ENCODE data around the gene PTBP1.

PTBP1 gene

DNA sequence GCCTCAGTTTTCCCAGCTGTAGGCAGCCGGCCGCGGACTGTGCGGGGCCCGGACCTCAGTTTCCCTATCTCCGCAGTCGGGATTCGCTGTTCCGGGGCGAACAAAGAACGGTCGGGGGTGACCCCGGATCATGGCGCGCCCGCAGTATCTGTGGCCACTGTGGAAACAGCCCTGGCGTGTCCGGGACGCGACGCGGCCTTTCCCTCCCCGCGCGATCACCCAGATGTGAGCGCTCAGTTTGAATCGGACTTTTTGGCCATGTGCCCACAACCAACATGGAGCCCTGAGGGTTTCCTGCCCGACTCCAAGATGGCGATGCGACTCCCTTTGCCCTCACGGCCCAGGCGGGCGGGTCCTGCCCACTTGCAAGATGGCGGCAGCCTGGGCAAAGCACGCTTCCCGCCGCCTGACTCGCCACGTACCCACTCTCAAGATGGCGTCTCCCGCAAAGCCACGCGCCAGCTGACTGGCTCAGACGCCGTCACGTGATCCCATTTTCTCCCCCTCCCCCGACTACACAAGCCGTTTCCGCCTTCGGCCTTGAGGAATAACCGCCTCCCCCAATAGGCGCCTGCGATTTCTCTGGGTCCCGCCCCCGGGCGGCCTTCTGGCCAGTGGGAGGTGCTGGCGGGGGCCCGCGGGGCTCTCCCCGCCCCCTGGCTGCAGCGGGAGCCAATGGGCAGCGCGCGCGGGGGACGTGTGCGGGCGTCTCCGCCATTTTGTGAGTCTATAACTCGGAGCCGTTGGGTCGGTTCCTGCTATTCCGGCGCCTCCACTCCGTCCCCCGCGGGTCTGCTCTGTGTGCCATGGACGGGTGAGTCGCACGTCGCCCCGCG is at the start of gene PTBP1:
Gene PTBP1, plus strand, starts transcription at position 761 of the 836 bp plus-strand sequence. Its CDS starts 46 bp downstream, at position 807.
- peak; percentile 99 for DNase-seq

DNA sequence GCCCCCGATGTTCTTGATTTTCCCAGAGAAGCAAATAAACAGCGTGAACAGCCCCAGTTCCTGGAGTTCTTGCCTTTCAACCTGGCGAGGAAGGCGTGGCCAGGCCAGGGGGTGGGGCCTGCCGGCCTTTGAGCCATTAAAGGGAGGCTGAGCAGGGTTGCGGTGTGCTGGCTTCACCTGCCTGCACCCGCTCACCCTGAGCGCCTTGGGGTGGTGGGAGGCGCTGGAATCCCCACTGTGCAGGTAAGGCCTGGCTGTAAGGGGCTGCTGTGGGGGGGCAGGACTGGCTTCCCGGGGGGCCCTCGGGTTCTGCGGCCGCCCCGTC is 49.0 kb upstream of the PTBP1 start:
- DNase-seq = no peak

DNA sequence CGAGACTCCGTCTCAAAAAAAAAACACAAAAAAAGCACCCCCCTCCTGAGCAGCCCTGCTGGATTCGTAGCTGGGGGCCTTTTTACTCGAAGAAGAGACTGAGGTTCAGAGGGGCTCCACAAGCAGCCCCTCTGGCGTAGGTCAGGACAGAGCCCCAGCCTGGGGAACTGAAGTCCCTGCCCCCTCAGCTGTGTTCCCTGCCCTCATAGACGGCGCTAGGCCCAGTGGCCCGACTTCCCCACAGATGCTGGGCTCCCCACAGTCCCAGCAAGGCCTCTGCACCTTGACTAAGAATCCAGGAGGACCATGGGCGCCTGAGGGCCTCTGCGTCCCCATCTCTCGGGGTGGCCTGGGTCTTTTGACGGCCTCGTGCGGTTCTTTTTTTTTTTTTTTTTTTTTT is 47.4 kb upstream of the PTBP1 start:
- no peak for DNase-seq

DNA sequence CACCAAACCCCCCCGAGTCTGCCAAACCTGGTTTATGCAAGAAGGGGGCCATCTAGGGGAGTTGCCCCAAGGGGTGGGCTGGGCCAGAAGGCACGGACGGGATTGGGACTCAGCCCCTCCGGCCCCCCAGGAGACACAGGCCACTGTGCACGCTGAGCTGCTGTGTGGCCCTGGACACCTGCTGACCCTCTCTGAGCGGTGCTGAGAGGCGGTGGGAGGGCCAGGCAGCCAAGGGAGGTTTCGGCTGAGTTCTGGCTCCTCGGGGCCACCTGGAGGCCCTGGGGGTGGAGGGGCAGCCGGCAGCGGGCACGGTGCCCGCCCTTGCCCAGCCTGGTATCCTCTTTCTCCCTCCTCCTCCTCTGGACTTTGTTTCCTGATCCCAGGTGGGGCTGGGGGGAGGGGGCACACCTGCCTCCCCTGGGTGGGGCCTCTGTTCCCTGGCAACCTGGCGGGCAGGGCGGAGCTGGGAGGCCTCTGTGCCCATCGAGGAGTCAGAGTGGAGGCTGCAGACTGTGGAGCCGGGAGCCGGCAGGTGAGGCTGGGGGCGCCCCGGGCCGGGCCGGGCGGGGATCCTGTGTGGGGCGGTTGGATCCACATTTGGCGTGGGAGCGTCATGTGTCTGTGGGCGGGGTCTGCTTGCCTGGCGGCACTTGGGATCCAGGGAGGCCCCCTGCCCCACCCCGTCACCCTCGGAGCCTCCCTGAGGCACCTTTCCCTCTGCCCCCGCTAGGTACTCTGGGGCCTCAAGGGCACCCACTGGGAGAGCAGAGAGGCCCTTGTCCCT is 46.4 kb upstream of the PTBP1 start, which contains the start of gene MISP:
Gene MISP, plus strand, starts transcription at position 473 of the 784 bp plus-strand sequence. CDS start 5,835 bp downstream, outside the sequence.
- DNase-seq = peak; percentile 63

DNA sequence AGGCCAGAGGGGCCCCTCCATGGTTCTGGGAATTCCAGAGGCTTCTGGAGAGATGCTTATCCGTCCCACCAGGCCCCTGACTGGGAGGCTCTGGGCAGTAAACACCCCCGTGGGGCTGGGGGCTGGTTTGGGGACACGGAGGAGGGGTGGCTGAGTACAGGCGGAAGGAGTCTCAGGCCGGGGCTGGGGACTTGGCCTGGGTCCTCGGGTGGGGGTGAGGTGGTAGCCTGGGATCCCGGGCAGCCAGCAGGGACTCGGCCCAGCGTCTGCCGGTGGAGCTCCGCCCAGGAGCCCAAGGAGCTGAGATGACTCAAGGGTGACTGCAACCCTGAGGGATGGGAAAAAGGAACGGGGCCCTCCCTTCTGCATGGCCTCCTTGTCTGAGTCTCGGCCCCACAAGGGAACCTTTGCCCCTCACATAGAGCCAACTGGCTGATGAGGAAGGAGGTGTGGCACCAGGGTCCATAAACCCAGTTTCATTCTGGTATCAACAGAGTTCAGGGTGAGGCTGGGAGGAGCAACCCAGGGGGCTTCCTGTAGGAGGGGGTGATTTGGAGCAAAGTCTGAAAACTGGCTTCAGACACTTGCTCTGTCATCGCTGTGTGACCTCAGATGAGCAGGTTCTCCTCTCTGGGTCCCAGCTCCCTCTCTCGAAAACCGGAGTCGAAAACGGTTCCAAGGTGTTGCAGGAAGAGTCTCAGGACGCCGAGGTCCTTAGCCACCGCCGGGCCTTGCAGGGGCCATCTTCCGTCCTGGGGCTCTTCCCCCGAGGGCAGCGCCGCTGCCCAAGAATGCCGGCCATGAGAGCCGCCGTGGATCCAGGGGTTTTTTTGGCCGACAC is 45.5 kb upstream of the PTBP1 start:
- no peak for DNase-seq

DNA sequence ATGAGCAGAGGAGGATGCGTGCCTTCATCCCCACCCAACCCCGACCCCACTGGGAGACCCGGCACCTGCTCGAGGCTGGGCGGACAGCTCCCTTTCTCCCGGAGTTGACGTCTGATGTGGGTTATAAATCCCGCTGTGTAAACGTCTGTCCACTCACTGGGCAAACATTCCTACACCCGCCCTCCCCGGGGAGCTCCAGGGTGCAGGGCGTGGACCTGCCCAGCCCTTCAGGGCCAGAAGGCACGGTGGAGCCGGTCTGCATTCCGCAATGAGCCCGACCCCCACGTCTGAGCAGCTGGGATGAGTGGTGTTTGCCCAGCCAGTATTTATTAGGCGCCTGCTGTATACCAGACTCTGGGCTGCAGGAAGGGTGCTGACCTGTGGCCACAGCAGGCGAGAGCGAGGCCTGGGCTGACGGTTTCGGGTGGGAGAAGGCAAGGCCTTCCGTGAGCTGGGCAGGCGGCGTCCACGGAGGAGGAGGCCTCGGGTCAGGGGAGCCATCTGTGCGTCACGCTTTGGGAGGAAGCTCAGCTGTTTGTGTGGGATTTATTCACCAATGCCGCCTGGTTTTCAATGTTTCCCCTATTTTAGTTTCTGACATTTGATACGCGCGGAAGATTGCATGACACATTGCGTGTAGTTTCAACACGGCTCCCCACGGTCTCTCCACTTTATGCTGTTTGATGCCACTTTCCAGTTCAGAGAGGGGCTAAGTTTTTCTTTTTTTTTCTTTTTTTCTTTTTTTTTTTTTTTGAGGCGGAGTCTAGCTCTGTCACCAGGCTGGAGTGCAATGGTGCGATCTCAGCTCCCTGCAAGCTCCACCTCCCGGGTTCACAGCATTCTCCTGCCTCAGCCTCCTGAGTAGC is 44.4 kb upstream of the PTBP1 start:
- DNase-seq = peak; percentile 67

DNA sequence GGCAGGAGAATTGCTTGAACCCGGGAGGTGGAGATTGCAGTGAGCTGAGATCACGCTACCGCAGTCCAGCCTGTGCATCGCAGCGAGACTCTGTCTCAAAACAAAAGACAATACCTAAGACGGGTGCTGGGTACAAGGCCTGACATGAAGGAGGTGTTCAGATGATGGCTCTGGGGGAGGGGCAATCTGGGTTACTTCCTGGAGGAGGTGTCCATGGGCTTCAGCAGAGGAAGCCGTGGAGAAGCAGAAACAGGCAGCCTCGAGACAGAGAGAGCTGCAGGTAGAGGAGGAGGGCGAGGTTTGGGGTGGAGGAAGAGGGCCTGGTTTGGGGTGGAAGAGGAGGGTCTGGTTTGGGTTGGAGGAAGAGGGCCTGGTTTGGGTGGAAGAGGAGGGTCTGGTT is 42.7 kb upstream of the PTBP1 start:
- DNase-seq = no peak

DNA sequence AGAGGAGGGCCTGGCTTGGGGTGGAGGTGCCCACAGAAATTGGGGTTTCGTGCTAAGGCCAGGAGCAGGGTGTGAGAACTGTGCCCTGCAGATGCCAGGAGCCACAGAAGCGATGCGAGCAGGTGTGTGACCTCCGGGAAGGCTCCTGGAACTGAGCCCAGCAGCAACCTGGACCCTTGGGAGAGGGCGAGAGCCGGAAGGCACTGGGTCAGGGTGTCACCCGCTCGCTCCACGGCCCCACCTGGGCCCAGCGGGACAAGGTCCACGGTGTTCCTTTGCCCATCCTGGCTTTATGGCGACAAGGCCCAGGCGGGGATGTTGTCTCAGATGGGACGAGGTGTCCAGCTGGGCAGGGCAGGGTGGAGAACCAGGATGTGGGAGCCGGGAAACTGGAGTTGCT is 42.2 kb upstream of the PTBP1 start:
- DNase-seq = no peak

DNA sequence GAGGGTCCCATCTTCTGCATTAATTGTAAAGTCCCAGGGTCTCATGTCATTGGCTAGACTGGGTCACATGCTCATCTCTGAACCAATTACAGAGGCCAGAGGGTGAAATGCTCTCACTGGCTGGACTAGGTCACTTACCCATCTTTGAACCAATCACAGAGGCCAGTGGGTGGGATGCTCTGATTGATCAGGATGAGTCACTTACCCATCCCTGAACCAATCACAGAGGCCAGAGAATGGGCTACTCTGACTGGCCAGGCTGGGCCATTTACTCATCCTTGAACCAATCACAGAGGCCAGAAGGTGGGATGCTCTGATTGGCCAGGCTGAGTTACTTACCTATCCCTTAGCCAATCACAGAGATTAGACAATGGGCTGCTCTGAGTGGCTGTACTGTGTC is 41.0 kb upstream of the PTBP1 start:
- no peak for DNase-seq

DNA sequence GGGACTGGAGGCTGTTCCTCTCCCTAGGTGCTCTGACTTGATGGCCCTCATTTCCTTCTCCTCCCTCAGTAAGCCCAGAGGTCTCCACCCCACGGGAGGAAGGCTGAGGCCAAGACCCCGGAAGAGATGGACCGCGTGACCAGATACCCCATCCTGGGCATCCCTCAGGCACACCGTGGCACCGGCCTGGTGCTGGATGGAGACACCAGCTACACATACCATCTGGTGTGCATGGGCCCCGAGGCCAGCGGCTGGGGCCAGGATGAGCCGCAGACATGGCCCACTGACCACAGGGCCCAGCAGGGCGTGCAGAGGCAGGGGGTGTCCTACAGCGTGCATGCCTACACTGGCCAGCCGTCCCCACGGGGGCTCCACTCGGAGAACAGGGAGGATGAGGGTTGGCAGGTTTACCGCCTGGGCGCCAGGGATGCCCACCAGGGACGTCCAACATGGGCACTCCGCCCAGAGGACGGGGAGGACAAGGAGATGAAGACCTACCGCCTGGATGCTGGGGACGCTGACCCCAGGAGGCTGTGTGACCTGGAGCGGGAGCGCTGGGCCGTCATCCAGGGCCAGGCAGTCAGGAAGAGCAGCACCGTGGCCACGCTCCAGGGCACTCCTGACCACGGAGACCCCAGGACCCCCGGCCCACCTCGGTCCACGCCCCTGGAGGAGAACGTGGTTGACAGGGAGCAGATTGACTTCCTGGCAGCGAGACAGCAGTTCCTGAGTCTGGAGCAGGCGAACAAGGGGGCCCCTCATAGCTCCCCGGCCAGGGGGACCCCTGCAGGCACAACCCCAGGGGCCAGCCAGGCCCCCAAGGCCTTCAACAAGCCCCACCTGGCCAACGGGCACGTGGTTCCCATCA is 40.2 kb upstream of the PTBP1 start:
- no peak for DNase-seq

DNA sequence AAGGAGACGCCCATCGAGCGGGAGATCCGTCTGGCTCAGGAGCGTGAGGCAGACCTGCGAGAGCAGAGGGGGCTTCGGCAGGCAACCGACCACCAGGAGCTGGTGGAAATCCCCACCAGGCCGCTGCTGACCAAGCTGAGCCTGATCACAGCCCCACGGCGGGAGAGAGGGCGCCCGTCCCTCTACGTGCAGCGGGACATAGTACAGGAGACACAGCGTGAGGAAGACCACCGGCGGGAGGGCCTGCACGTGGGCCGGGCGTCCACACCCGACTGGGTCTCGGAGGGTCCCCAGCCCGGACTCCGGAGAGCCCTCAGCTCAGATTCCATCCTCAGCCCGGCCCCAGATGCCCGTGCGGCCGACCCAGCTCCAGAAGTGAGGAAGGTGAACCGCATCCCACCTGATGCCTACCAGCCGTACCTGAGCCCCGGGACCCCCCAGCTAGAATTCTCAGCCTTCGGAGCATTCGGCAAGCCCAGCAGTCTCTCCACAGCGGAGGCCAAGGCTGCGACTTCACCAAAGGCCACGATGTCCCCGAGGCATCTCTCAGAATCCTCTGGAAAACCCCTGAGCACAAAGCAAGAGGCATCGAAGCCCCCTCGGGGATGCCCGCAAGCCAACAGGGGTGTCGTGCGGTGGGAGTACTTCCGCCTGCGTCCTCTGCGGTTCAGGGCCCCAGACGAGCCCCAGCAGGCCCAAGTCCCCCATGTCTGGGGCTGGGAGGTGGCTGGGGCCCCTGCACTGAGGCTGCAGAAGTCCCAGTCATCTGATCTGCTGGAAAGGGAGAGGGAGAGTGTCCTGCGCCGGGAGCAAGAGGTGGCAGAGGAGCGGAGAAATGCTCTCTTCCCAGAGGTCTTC is 39.2 kb upstream of the PTBP1 start:
- no peak for DNase-seq

DNA sequence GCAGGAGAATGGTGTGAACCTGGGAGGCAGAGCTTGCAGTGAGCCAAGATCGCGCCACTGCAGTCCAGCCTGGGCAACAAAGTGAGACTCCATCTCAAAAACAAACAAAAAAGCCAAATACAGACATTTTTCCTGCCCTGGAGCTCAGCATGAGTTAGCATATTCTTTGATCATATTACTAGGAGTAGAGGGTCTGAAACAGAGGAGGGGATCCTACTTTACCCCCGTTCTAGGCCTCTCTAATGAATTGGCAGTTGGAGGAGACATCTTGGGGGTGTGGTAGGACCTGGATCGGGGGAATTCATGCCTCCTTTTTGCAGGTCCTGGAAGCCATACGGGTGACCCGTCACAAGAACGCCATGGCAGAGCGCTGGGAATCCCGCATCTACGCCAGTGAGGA is 34.1 kb upstream of the PTBP1 start:
- no peak for DNase-seq

DNA sequence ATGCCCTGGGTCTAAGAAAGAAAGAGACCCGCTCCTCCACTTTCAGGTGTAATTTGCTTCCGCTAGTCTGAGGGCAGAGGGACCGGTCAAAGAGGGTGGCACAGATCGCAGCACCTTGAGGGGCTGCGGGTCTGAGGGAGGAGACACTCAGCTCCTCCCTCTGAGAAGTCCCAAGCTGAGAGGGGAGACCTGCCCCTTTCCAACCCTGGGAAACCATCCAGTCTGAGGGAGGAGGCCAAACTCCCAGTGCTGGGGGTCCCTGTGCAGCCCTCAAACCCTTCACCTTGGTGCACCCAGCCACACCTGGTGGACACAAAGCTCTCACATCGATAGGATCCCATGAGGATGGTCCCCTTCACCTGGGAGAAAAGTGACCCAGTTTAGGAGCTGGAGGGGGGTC is 33.4 kb upstream of the PTBP1 start:
- no peak for DNase-seq

DNA sequence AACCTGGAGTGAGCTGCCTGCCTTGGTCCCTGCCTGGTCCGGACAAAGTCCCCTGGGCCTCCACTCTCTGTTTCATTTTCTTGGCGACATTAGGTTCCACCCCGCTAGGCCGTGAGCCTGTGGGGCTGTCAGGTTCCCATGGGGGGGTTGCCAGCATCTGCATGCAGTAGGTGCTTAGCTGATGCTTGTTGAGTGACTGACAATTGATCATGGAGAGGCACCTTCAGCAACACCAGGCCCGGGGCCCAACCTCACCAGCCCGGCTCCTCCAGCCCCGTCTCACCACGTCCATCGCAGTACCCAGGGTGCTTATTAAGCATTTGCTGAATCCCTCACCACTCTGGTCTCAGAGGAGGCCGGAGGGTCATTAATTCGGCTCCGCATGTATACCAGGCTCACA is 33.0 kb upstream of the PTBP1 start:
- no peak for DNase-seq

DNA sequence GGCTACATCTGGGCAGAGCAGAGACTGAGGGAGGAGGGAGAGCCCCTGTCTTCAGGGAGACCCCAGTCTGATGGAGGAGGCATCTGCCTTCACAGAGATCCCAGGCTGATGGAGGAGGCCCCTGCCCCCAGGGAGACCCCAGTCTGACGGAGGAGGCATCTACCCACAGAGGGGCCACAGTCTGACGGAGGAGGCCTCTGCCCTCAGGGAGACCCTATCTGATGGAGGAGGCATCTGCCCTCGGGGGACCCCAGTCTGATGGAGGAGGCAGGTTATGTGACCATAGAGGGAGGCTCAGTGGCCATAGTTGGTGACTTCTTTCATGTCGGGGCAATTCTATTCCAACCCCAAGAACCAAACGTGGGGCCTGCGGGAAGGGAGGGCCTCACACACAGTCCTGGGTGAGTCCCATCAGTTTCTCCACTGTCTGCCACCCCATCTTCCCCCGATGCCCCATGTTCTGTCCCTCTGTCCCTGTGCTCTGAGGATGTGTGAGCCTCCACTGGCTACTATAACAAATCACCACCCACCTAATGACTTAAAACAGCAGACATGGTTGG is 32.0 kb upstream of the PTBP1 start:
- no peak for DNase-seq

DNA sequence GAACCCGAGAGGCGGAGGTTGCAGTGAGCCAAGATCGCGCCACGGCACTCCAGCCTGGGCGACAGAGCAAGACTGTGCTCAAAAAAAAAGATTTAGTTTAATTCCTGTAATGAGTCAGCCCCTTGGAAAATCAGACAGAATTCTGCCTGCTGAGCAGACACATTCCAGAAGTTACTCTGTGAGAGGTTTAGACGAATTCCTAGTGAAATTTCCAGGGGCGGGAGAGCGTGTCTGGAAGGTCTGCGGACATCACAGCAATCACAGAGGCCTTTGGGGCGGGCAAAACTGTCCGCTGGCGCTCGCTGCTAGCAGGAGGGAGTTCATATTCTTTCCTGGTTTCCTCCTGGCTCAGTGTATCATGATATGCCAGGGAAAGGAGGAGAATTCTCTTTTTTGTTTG is 28.8 kb upstream of the PTBP1 start:
- DNase-seq = no peak

DNA sequence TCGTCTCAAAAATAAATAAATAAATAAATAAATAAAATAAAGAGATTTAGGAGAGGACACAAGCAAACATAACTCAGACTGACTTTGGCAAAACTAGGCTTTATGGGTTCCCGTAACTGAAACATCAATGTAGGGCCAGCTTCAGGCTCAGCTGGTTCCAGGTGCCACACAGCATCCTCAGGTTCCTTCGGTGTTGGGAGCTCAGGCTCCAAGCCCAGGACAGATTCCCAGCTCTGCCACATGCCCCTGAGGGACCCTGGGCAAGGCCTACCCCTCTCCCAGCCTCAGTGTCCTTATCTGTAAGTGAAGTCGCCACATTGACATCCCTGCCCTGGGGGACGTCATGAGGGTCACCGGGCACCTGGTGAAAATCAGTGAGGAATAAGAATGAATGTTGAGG is 27.6 kb upstream of the PTBP1 start:
- no peak for DNase-seq

DNA sequence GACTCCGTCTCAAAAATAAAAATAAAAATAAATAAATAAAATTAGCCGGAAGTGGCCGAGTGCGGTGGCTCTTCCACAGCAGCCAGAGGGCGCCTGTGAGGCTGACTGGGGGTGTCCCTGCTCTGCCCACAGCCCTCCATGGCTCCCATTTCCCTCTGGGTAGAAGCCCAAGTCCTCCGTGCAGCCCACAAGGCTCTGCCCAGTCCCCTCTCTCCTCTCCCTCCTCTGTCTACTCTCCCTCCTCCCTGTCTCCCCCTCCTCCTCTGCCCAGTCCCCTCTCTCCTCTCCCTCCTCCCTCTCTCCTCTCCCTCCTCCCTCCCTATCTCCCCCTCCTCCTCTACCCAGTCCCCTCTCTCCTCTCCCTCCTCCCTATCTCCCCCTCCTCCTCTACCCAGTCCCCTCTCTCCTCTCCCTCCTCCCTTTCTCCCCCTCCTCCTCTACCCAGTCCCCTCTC is 25.9 kb upstream of the PTBP1 start:
- no peak for DNase-seq

DNA sequence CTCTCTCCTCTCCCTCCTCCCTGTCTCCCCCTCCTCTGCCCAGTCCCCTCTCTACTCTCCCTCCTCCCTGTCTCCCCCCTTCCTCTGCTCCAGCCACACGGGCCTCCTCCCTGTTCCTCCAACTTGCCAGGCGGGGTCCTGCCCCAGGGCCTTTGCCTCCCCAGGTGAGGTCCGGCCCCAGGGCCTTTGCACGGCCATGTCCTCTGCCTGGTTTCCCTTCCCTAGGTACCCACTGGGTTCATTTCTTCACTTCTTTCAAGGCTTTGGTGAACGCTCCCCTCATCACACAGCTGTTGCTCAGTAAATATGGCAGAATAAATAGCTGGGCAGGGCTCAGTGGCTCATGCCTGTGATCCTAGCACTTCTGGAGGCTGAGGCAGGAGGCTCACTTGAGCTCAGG is 25.2 kb upstream of the PTBP1 start:
- DNase-seq = no peak
